ENCODE measurements around the gene SHH.
"Not testable (repeated sequence)": the region's sequence is repeated elsewhere in the genome, so short reads cannot be mapped to it uniquely, and the experiment has no call there.

SHH gene

GRCh38 chr7:155843426-155844018 is 31.3 kb upstream of the SHH start:
- no peak for DNase-seq (ENCODE audit: low read depth in 1 of 2, low spot score in 1 of 2)

- no peak for DNase-seq (ENCODE audit: low read depth in 1 of 2, low spot score in 1 of 2)
Observed at GRCh38 chr7:155842496-155843265, 30.4 kb upstream of the SHH start.

GRCh38 chr7:155840909-155841308 is 28.6 kb upstream of the SHH start:
- no peak for DNase-seq (ENCODE audit: low read depth in 1 of 2, low spot score in 1 of 2)

GRCh38 chr7:155840262-155840885 is 28.1 kb upstream of the SHH start:
- DNase-seq (ENCODE audit: low read depth in 1 of 2, low spot score in 1 of 2), result no peak

- no peak for DNase-seq (ENCODE audit: low read depth in 1 of 2, low spot score in 1 of 2)
Observed at GRCh38 chr7:155839461-155839860, 27.2 kb upstream of the SHH start.

- not testable (repeated sequence) for DNase-seq (ENCODE audit: low read depth in 1 of 2, low spot score in 1 of 2)
Observed at GRCh38 chr7:155838312-155838711, 26.0 kb upstream of the SHH start.

GRCh38 chr7:155837126-155837479 is 24.8 kb upstream of the SHH start:
- no peak for DNase-seq (ENCODE audit: low read depth in 1 of 2, low spot score in 1 of 2)

- no peak for DNase-seq (ENCODE audit: low read depth in 1 of 2, low spot score in 1 of 2)
Observed at GRCh38 chr7:155836216-155837125, 24.2 kb upstream of the SHH start.

- no peak for DNase-seq (ENCODE audit: low read depth in 1 of 2, low spot score in 1 of 2)
Observed at GRCh38 chr7:155835446-155836215, 23.4 kb upstream of the SHH start.

- DNase-seq (ENCODE audit: low read depth in 1 of 2, low spot score in 1 of 2), result no peak
Observed at GRCh38 chr7:155834486-155835048, 22.3 kb upstream of the SHH start.

- no peak for DNase-seq (ENCODE audit: low read depth in 1 of 2, low spot score in 1 of 2)
Observed at GRCh38 chr7:155833651-155834050, 21.4 kb upstream of the SHH start.

GRCh38 chr7:155832581-155832981 is 20.3 kb upstream of the SHH start:
- DNase-seq (ENCODE audit: low read depth in 1 of 2, low spot score in 1 of 2), result no peak

GRCh38 chr7:155831807-155832524 is 19.7 kb upstream of the SHH start:
- no peak for DNase-seq (ENCODE audit: low read depth in 1 of 2, low spot score in 1 of 2)

GRCh38 chr7:155830961-155831806 is 18.9 kb upstream of the SHH start:
- no peak for DNase-seq (ENCODE audit: low read depth in 1 of 2, low spot score in 1 of 2)

GRCh38 chr7:155829796-155830470 is 17.7 kb upstream of the SHH start:
- DNase-seq (ENCODE audit: low read depth in 1 of 2, low spot score in 1 of 2), result no peak

- no peak for DNase-seq (ENCODE audit: low read depth in 1 of 2, low spot score in 1 of 2)
Observed at GRCh38 chr7:155825336-155825735, 13.1 kb upstream of the SHH start.

GRCh38 chr7:155824227-155824886 is 12.1 kb upstream of the SHH start:
- no peak for DNase-seq (ENCODE audit: low read depth in 1 of 2, low spot score in 1 of 2)

GRCh38 chr7:155821851-155822250 is 9.6 kb upstream of the SHH start:
- no peak for DNase-seq (ENCODE audit: low read depth in 1 of 2, low spot score in 1 of 2)
